ENCODE results near the gene DNAH8.

- TF ChIP-seq CTCF (IDR thresholded peaks at IDR 0.05 in 8 of 11, conservative IDR thresholded peaks at IDR 0.05 in 3 of 11), result no peak
- no peak for TF ChIP-seq POLR2A (IDR thresholded peaks at IDR 0.05)
These were observed 87.4 kb downstream of the DNAH8 start for GRCh38 chr6:38802497-38802896.

All from spleen (tissue), 7 donors.